Measurements from ENCODE around the gene THSD7B.

The THSD7B gene

DNA sequence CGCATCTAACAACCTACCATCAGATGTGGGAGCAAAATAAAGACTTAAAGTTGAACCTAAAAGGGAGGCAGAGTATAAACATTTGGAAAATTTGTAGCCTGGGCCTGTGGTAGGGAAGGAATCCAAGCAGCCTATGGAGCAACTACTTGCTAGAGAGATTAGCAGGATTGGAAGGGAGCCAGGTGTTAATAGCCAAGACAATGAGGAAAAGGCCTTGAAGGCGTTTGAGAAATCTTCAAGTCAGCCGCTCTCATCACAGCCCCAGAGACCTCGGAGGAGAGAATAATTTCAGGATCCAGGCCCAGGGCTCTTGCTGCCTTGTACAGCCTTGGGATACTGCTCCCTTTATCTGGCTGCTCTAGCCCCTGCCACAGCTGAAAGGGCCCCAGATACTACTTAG is 219.7 kb downstream of the THSD7B start:
- H3K9ac ChIP-seq (ENCODE audit: insufficient read length, low read depth): no peak overlapping the region
- DNase-seq (ENCODE audit: low read depth, low spot score): no peak
- no peaks in the 10 kb centered on the region for H3K4me1 ChIP-seq (ENCODE audit: insufficient read depth, insufficient read length)
- H3K27me3 ChIP-seq (ENCODE audit: insufficient read depth, insufficient read length): no peaks in the 10 kb centered on the region
- TF ChIP-seq SUZ12 (IDR thresholded peaks at IDR 0.05; ENCODE audit: extremely low read depth, insufficient read depth, insufficient read length) (no peak), ZNF274 (IDR thresholded peaks at IDR 0.05; ENCODE audit: low read depth, low read length) (no peak), YY1 (IDR thresholded peaks at IDR 0.05; ENCODE audit: insufficient read depth, insufficient read length) (no peak)
- no peaks in the 10 kb centered on the region for H3K9me3 ChIP-seq (ENCODE audit: insufficient read depth, low read length)
- no peak overlapping the region for H3K4me3 ChIP-seq (ENCODE audit: insufficient read length, low read depth)
- H3K36me3 ChIP-seq (ENCODE audit: insufficient read depth, insufficient read length, low read length): no peaks in the 10 kb centered on the region

DNA sequence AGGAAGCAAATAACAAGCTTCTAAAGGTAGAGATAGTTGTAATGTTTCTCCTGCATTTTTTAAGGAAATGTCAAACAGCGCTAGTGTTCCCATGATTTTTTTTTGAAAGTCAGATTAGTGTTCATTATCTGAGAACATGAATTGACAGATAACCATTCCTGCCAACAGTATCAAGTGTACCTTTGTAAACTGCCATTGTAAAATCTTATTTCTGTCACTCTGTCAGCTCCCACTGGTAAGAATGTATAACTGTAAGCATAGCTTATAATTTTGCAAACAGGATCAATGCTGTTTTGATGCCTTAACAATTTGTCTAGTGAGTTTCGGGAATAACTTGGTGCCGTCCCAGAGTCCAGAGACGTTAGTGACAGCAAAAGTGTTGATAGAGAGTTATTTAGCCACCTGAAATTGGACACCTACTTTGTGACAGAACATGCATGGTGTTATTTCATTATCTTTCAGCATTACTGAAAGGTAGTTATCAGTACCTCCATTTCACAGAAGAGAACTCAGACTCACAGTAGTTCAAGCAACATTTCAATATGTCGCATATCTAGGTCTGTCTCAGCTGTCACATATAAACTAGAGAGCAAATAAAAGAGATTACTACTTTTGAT is 221.4 kb downstream of the THSD7B start:
- no peak overlapping the region for H3K9ac ChIP-seq (ENCODE audit: insufficient read length, low read depth)
- TF ChIP-seq YY1 (IDR thresholded peaks at IDR 0.05; ENCODE audit: insufficient read depth, insufficient read length) (no peak), SUZ12 (IDR thresholded peaks at IDR 0.05; ENCODE audit: extremely low read depth, insufficient read depth, insufficient read length) (no peak), ZNF274 (IDR thresholded peaks at IDR 0.05; ENCODE audit: low read depth, low read length) (no peak)
- DNase-seq (ENCODE audit: low read depth, low spot score): no peak
- H3K27me3 ChIP-seq (ENCODE audit: insufficient read depth, insufficient read length): no peaks in the 10 kb centered on the region
- H3K4me1 ChIP-seq (ENCODE audit: insufficient read depth, insufficient read length): no peaks in the 10 kb centered on the region
- no peaks in the 10 kb centered on the region for H3K9me3 ChIP-seq (ENCODE audit: insufficient read depth, low read length)
- no peak overlapping the region for H3K4me3 ChIP-seq (ENCODE audit: insufficient read length, low read depth)
- no peaks in the 10 kb centered on the region for H3K36me3 ChIP-seq (ENCODE audit: insufficient read depth, insufficient read length, low read length)

DNA sequence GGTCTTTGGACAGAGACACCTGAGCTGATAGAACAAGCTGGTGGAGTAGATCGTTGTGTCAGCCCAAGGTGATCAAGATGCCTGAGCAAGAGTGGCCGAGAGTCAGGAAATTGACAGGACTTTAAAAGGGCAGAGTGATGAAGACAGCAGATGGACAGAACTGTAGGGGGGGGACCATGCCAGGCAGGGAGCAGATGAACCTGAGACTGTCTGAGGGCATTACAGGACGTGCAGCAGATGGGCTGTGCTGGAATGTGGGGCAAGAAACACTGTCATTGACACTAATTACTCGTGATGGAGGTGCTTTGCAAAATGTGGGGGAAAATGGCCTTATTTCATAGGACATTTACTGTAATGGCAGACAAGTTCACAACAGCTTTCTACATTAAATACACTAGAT is 225.0 kb downstream of the THSD7B start:
- no peak for DNase-seq (ENCODE audit: low read depth, low spot score)
- H3K4me1 ChIP-seq (ENCODE audit: insufficient read depth, insufficient read length): no peaks in the 10 kb centered on the region
- TF ChIP-seq YY1 (IDR thresholded peaks at IDR 0.05; ENCODE audit: insufficient read depth, insufficient read length) (no peak), SUZ12 (IDR thresholded peaks at IDR 0.05; ENCODE audit: extremely low read depth, insufficient read depth, insufficient read length) (no peak), ZNF274 (IDR thresholded peaks at IDR 0.05; ENCODE audit: low read depth, low read length) (no peak)

DNA sequence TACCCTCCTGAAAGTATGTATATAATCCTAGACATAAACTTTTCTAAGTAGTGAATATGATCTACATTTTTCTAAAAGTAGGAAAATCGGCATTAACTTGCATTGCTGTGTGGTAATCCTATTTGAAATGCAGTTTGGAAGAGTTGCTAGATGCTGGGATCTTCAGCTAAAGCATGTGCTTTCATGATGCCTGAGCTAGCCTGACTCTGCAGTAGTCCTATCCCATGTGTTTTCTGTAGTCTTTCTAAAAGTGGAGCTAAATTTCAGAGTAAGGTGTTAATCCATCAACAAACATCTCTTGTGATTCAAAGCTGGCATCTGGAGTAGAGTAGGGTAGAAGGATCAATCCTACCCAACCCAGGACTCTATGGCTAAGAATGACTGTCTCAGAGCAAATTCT is 229.4 kb downstream of the THSD7B start:
- no peak for DNase-seq (ENCODE audit: low read depth, low spot score)
- H3K9me3 ChIP-seq (ENCODE audit: insufficient read depth, low read length): no peaks in the 10 kb centered on the region
- H3K27me3 ChIP-seq (ENCODE audit: insufficient read depth, insufficient read length): no peaks in the 10 kb centered on the region
- H3K36me3 ChIP-seq (ENCODE audit: insufficient read depth, insufficient read length, low read length): no peaks in the 10 kb centered on the region
- no peaks in the 10 kb centered on the region for H3K4me1 ChIP-seq (ENCODE audit: insufficient read depth, insufficient read length)
- TF ChIP-seq YY1 (IDR thresholded peaks at IDR 0.05; ENCODE audit: insufficient read depth, insufficient read length) (no peak), ZNF274 (IDR thresholded peaks at IDR 0.05; ENCODE audit: low read depth, low read length) (no peak), SUZ12 (IDR thresholded peaks at IDR 0.05; ENCODE audit: extremely low read depth, insufficient read depth, insufficient read length) (no peak)
- H3K9ac ChIP-seq (ENCODE audit: insufficient read length, low read depth): no peak overlapping the region
- no peak overlapping the region for H3K4me3 ChIP-seq (ENCODE audit: insufficient read length, low read depth)

More for the DNA sequence above, 225.0 kb downstream of the THSD7B start:
- Histone ChIP-seq H3K27me3 (ENCODE audit: insufficient read depth, insufficient read length) (no peaks in the 10 kb centered on the region), H3K9me3 (ENCODE audit: insufficient read depth, low read length) (no peaks in the 10 kb centered on the region), H3K4me3 (ENCODE audit: insufficient read length, low read depth) (no peak overlapping the region), H3K9ac (ENCODE audit: insufficient read length, low read depth) (no peak overlapping the region), H3K36me3 (ENCODE audit: insufficient read depth, insufficient read length, low read length) (no peaks in the 10 kb centered on the region)

DNA sequence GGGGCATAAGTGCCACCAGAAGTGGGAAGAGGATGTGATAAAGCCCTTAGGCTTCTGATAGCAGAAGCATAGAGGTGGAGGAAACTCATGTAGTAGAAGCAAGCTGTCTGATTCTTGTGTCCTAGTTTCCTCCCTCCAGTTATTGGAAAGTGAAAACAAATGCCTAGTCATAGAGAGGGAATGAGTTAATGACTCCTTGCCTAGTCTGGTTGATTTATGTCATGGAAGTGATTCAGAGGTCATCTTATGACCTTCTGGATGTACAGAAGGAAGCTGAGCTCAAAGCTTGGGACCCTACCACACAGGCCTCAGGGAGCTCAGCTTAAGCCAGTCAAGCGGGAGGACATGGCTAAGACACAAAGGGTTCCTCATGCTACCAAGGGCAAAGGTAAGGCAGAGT is 232.2 kb downstream of the THSD7B start:
- Histone ChIP-seq H3K27me3 (ENCODE audit: insufficient read depth, insufficient read length) (no peaks in the 10 kb centered on the region), H3K4me3 (ENCODE audit: insufficient read length, low read depth) (no peak overlapping the region), H3K36me3 (ENCODE audit: insufficient read depth, insufficient read length, low read length) (no peaks in the 10 kb centered on the region), H3K4me1 (ENCODE audit: insufficient read depth, insufficient read length) (no peaks in the 10 kb centered on the region), H3K9me3 (ENCODE audit: insufficient read depth, low read length) (no peaks in the 10 kb centered on the region), H3K9ac (ENCODE audit: insufficient read length, low read depth) (no peak overlapping the region)
- DNase-seq (ENCODE audit: low read depth, low spot score): no peak
- no peak for TF ChIP-seq SUZ12 (IDR thresholded peaks at IDR 0.05; ENCODE audit: extremely low read depth, insufficient read depth, insufficient read length)
- TF ChIP-seq YY1 (IDR thresholded peaks at IDR 0.05; ENCODE audit: insufficient read depth, insufficient read length): no peak
- no peak for TF ChIP-seq ZNF274 (IDR thresholded peaks at IDR 0.05; ENCODE audit: low read depth, low read length)

DNA sequence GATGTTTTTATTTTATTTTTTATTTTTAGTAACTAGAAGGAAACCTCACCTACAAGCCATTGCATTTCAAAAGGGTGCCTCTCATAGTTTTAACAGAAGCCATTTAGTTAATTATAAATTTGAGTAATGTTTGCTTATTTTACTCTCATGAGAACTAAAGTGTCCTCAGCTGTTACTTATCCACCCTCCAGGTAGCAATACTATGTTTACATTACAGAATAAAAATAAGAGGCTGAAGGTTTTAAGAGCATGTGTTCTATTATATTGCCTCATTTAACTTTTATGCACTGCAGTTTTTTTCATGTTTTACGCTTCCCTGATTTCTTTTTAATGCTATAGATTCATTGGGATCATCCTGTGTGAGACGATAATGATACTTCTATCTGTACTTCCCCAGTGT is 235.5 kb downstream of the THSD7B start:
- Histone ChIP-seq H3K4me3 (ENCODE audit: insufficient read length, low read depth) (no peak overlapping the region), H3K4me1 (ENCODE audit: insufficient read depth, insufficient read length) (no peaks in the 10 kb centered on the region), H3K36me3 (ENCODE audit: insufficient read depth, insufficient read length, low read length) (no peaks in the 10 kb centered on the region), H3K9me3 (ENCODE audit: insufficient read depth, low read length) (no peaks in the 10 kb centered on the region), H3K9ac (ENCODE audit: insufficient read length, low read depth) (no peak overlapping the region), H3K27me3 (ENCODE audit: insufficient read depth, insufficient read length) (no peaks in the 10 kb centered on the region)
- no peak for DNase-seq (ENCODE audit: low read depth, low spot score)
- TF ChIP-seq SUZ12 (IDR thresholded peaks at IDR 0.05; ENCODE audit: extremely low read depth, insufficient read depth, insufficient read length) (no peak), YY1 (IDR thresholded peaks at IDR 0.05; ENCODE audit: insufficient read depth, insufficient read length) (no peak), ZNF274 (IDR thresholded peaks at IDR 0.05; ENCODE audit: low read depth, low read length) (no peak)

DNA sequence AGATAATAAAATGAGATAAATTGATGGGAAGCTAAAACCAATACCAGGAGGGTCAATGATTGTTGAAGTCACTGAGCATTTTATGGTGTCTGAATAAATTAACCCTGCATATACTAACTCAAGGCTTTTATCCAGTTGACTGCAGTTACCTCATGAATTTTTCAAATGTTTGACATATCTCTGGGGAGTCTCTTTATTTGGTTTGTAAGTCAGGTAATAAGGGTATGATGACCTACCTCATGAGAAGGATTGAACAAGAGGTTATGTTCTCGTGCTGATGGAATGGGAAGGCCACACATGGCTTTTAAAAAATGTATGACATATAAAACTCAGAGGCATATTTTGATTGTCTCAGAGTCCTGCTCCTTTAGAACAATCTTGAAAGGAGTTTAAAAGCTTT is 237.6 kb downstream of the THSD7B start:
- Histone ChIP-seq H3K9ac (ENCODE audit: insufficient read length, low read depth) (no peak overlapping the region), H3K4me3 (ENCODE audit: insufficient read length, low read depth) (no peak overlapping the region), H3K9me3 (ENCODE audit: insufficient read depth, low read length) (no peaks in the 10 kb centered on the region), H3K36me3 (ENCODE audit: insufficient read depth, insufficient read length, low read length) (no peaks in the 10 kb centered on the region), H3K4me1 (ENCODE audit: insufficient read depth, insufficient read length) (no peaks in the 10 kb centered on the region), H3K27me3 (ENCODE audit: insufficient read depth, insufficient read length) (no peaks in the 10 kb centered on the region)
- DNase-seq (ENCODE audit: low read depth, low spot score): no peak
- TF ChIP-seq SUZ12 (IDR thresholded peaks at IDR 0.05; ENCODE audit: extremely low read depth, insufficient read depth, insufficient read length): no peak
- TF ChIP-seq ZNF274 (IDR thresholded peaks at IDR 0.05; ENCODE audit: low read depth, low read length): no peak
- no peak for TF ChIP-seq YY1 (IDR thresholded peaks at IDR 0.05; ENCODE audit: insufficient read depth, insufficient read length)
